Endothelial cell of umbilical vein (primary cell): ENCODE data around the gene EFNB3. TPM values are rescaled to one million over a fixed set of nuclear protein-coding genes. Genes with fewer than 3 reads are reported as not detected.

Experiments used
- BruUV-seq: library from RNA; stranded (reverse); fragments of 400-500 nt; replicated peaks from 2 replicates; lab custom pipeline; 2021; lab: Mats Ljungman, UMichigan
- CTCF ChIA-PET: fragments of 300-600, 350-600 bp; sonication (Branson Sonifier 250); formaldehyde crosslinking; loops from one replicate; lab custom pipeline; 2021; ENCODE audit warnings: antibody characterized with exemption, inconsistent platforms; lab: Charles Lee
- POLR2A ChIA-PET: fragments of 300-600, 350-600 bp; sonication (Branson Sonifier 250); formaldehyde crosslinking; loops from one replicate; lab custom pipeline; 2021; ENCODE audit warnings: antibody characterized with exemption, inconsistent platforms; lab: Charles Lee
- DNase-seq: peaks from one replicate; pipeline ENCODE4 v3.0.0-alpha.2; 2011; ENCODE audit warnings: low read depth, low spot score
- FAIRE-seq: peaks from 2 replicates; lab custom pipeline; 2011; peaks lifted over from hg19 to GRCh38; lab: Jason Lieb, UNC
- H2AFZ ChIP-seq: 2 replicates; pipeline ENCODE4 v1.6.0; 2012; ENCODE audit warnings: low read depth, low read length, control low read depth, inconsistent platforms
- H3K27ac ChIP-seq: 2 replicates; pipeline ENCODE4 v1.5.1; 2011; ENCODE audit warnings: low read depth, mild to moderate bottlenecking, control low read depth, low read length, moderate library complexity; ENCODE audit not compliant: insufficient read depth
- H3K27me3 ChIP-seq, 2 experiments: 2 replicates each; pipeline versions ENCODE4 v1.6.0 to v1.6.1; 2011; ENCODE audit warnings: low read length in 2 of 2, mixed read lengths in 1 of 2; ENCODE audit not compliant: control insufficient read depth in 2 of 2, insufficient read depth in 2 of 2
- H3K36me3 ChIP-seq, 2 experiments: 2 replicates in 1 of 2; 3 replicates in 1 of 2; pipeline ENCODE4 v1.5.1; 2011; ENCODE audit warnings: low read length in 2 of 2, mild to moderate bottlenecking in 1 of 2, moderate library complexity in 1 of 2; ENCODE audit not compliant: control insufficient read depth in 2 of 2, insufficient read depth in 2 of 2; ENCODE audit errors: extremely low read depth in 1 of 2
- H3K4me1 ChIP-seq: 3 replicates; pipeline ENCODE4 v1.5.1; 2011; ENCODE audit warnings: mild to moderate bottlenecking, low read length; ENCODE audit not compliant: control insufficient read depth, insufficient read depth; ENCODE audit errors: extremely low read depth
- H3K4me2 ChIP-seq: 2 replicates; pipeline ENCODE4 v1.6.1; 2011; ENCODE audit warnings: low read length, control low read depth, mixed read lengths; ENCODE audit not compliant: insufficient read depth
- H3K4me3 ChIP-seq, 3 experiments: fragments of 200-600 bp in 1 of 3; sonication (generic), shearing (Covaris generic) in 1 of 3; replicated peaks in 1 of 3; 2 replicates each; pipeline ENCODE4 v1.5.1; 2011 to 2016; ENCODE audit warnings: control low read depth in 3 of 3, low read length in 3 of 3, mild to moderate bottlenecking in 2 of 3, inconsistent platforms in 1 of 3, low read depth in 1 of 3, moderate library complexity in 1 of 3; ENCODE audit not compliant: insufficient read depth in 1 of 3
- H3K79me2 ChIP-seq: 2 replicates; pipeline ENCODE4 v1.6.0; 2012; ENCODE audit warnings: low read length, inconsistent platforms; ENCODE audit not compliant: control insufficient read depth, insufficient read depth
- H3K9ac ChIP-seq: replicated peaks from 2 replicates; pipeline ENCODE3; 2011; ENCODE audit warnings: low read length, control low read depth; ENCODE audit not compliant: insufficient read depth; ENCODE audit errors: extremely low read depth
- H3K9me1 ChIP-seq: replicated peaks from 3 replicates; pipeline ENCODE4 v1.6.0; 2011; ENCODE audit warnings: mild to moderate bottlenecking, low read length; ENCODE audit not compliant: control insufficient read depth, insufficient read depth; ENCODE audit errors: extremely low read depth
- H3K9me3 ChIP-seq: replicated peaks from 2 replicates; pipeline ENCODE4 v1.5.1; 2012; ENCODE audit warnings: low read length, inconsistent platforms; ENCODE audit not compliant: control insufficient read depth, insufficient read depth
- H4K20me1 ChIP-seq: replicated peaks from 2 replicates; pipeline ENCODE3; 2011; ENCODE audit warnings: mild to moderate bottlenecking, low read length; ENCODE audit not compliant: control insufficient read depth, insufficient read depth; ENCODE audit errors: extremely low read depth
- EZH2 ChIP-seq: IDR thresholded peaks from 2 replicates; pipeline ENCODE4 v1.6.1; 2012; ENCODE audit warnings: borderline replicate concordance, low read depth, mild to moderate bottlenecking, moderate library complexity, low read length, inconsistent platforms; ENCODE audit not compliant: severe bottlenecking
- FOS ChIP-seq: IDR thresholded peaks from 2 replicates; pipeline ENCODE4 v1.6.1; 2011; ENCODE audit warnings: mild to moderate bottlenecking, low read length, moderate library complexity, borderline replicate concordance; ENCODE audit not compliant: insufficient read depth
- GATA2 ChIP-seq: IDR thresholded peaks from 2 replicates; pipeline ENCODE4 v1.7.0; 2011; ENCODE audit warnings: low read depth, mild to moderate bottlenecking, moderate library complexity, mixed read lengths, low read length; ENCODE audit not compliant: insufficient read length, insufficient read depth
- JUN ChIP-seq: IDR thresholded peaks from 2 replicates; pipeline ENCODE4 v1.6.1; 2011; ENCODE audit warnings: borderline replicate concordance, low read depth; ENCODE audit not compliant: insufficient read length, insufficient read depth
- MYC ChIP-seq: IDR thresholded peaks from one replicate; pipeline ENCODE4 v1.6.1; 2011; ENCODE audit warnings: mild to moderate bottlenecking, low read depth, low read length
- POLR2A ChIP-seq: IDR thresholded peaks from 2 replicates; pipeline ENCODE4 v1.6.1; 2012; ENCODE audit warnings: low read depth, mild to moderate bottlenecking, control low read depth, low read length
- POLR2AphosphoS5 ChIP-seq: IDR thresholded peaks from 2 replicates; pipeline ENCODE4 v1.6.1; 2012; ENCODE audit warnings: low read depth, mild to moderate bottlenecking, control low read depth, low read length, moderate library complexity; ENCODE audit not compliant: insufficient read depth
- dilution Hi-C: fragments of 300-500 bp; cut with MboI; formaldehyde crosslinking; loops from one replicate; pipeline ENCODE4 v1.15.0; 2019; ENCODE audit warnings: low sequenced_read_pairs; ENCODE audit not compliant: extremely low pct_ligation_motif_present
- intact Hi-C: fragments of 100-400 bp; cut with micrococcal nuclease; formaldehyde crosslinking; loops from one replicate; pipeline ENCODE4 v1.10.0; 2022
- polyA plus RNA-seq, 4 experiments: library from polyadenylated mRNA; depleted of rRNA in 3 of 4; stranded (reverse) in 3 of 4; unstranded in 1 of 4; fragments of >200 nt; gene quantifications; 2 replicates each; pipeline versions ENCODE4 v1.2.1 to v1.2.3, GENCODE V29; 2011 to 2012; ENCODE audit warnings: missing spikeins in 1 of 4
- total RNA-seq: library from RNA; stranded (reverse); gene quantifications from 2 replicates; pipeline ENCODE4 v1.2.3, GENCODE V29; 2021
- TF ChIP-seq, protein P1 (sequence below): IDR thresholded peaks from 2 replicates; pipeline ENCODE4 v1.6.1; 2011; ENCODE audit not compliant: insufficient read depth, insufficient read length
- TF ChIP-seq, protein P2 (sequence below), 2 donors: IDR thresholded peaks; 1 replicate in 1 of 2; 2 replicates in 1 of 2; pipeline ENCODE4 v1.5.1; 2011; ENCODE audit warnings: low read length in 2 of 2, mild to moderate bottlenecking in 2 of 2, moderate library complexity in 2 of 2, control low read depth in 1 of 2, inconsistent platforms in 1 of 2, low read depth in 1 of 2; ENCODE audit not compliant: insufficient read depth in 1 of 2; ENCODE audit errors: extremely low read depth in 1 of 2

EFNB3 gene
- total and polyA plus RNA-seq, 2 donors (not counting 3 experiments of a cell fraction or from before 2014, with no cell fraction given): 1.1 to 2.9 TPM

- BruUV-seq: no TSS peak
- CTCF ChIA-PET: interaction anchor here (5.1 kb wide), 1 partner anchor 8 kb away, joined by 45 read pairs; the partner anchor contains the start of gene DNAH2
Measured at GRCh38 chr17:7707446-7707845, 2.4 kb downstream of the EFNB3 start.

More at GRCh38 chr17:7707446-7707845, 2.4 kb downstream of the EFNB3 start:
- Histone ChIP-seq H3K36me3 (peaks cover 0 to 2% of the 10 kb centered on the region in 2 experiments), H3K4me3 (no peak overlapping the region), H3K9me3 (no peaks in the 10 kb centered on the region), H3K9ac (no peak overlapping the region), H3K27ac (no peak overlapping the region), H3K4me1 (peaks cover 6% of the 10 kb centered on the region), H3K79me2 (no peaks in the 10 kb centered on the region), H3K4me2 (no peak overlapping the region), H3K27me3 (peaks cover 35% of the 10 kb centered on the region in 2 experiments), H3K9me1 (no peaks in the 10 kb centered on the region), H2AFZ (no peak overlapping the region), H4K20me1 (no peaks in the 10 kb centered on the region)
- intact Hi-C loops: no loop called here
- POLR2A ChIA-PET: no interaction called here
- no peak for DNase-seq
- no peak for FAIRE-seq
- dilution Hi-C loops: no loop called here
- no peak for TF ChIP-seq EZH2
- TF ChIP-seq, protein P1, sequence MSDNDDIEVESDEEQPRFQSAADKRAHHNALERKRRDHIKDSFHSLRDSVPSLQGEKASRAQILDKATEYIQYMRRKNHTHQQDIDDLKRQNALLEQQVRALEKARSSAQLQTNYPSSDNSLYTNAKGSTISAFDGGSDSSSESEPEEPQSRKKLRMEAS: no peak
- no peak for TF ChIP-seq GATA2
- TF ChIP-seq POLR2AphosphoS5: no peak
- TF ChIP-seq POLR2A: no peak
- no peak for TF ChIP-seq JUN
- TF ChIP-seq FOS: no peak
- TF ChIP-seq MYC: no peak
- TF ChIP-seq, protein P2, sequence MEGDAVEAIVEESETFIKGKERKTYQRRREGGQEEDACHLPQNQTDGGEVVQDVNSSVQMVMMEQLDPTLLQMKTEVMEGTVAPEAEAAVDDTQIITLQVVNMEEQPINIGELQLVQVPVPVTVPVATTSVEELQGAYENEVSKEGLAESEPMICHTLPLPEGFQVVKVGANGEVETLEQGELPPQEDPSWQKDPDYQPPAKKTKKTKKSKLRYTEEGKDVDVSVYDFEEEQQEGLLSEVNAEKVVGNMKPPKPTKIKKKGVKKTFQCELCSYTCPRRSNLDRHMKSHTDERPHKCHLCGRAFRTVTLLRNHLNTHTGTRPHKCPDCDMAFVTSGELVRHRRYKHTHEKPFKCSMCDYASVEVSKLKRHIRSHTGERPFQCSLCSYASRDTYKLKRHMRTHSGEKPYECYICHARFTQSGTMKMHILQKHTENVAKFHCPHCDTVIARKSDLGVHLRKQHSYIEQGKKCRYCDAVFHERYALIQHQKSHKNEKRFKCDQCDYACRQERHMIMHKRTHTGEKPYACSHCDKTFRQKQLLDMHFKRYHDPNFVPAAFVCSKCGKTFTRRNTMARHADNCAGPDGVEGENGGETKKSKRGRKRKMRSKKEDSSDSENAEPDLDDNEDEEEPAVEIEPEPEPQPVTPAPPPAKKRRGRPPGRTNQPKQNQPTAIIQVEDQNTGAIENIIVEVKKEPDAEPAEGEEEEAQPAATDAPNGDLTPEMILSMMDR (IDR thresholded peaks at IDR 0.05; ENCODE audit: extremely low read depth in 1 of 2, insufficient read depth in 1 of 2, low read depth in 1 of 2, low read length in 2 of 2): no peak
